Measurements from ENCODE around the gene KDM2B.
A peak's percentile ranks its signal among the peaks of the same experiment; 100 is the strongest.

KDM2B gene

DNA sequence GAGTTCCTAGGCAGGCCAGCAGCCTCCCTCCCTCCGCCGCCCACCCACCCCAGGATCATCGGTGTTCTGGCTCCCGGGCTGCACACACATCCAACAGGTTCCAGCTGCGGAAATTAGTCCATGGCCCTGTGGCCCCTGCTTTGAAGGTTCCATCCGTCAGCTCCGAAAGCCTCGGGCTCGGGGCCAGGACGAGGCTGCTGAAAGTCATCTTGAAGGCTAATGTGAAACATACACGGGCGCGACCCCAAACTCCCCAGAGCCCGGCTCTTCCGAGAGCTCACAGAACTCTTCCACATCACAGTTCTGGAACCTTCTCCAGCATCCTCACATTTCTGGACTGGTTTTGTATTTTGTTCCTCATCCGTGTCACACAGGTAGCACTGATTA is 19.8 kb downstream of the KDM2B start:
- no peak for DNase-seq (ENCODE audit: low read depth)

DNA sequence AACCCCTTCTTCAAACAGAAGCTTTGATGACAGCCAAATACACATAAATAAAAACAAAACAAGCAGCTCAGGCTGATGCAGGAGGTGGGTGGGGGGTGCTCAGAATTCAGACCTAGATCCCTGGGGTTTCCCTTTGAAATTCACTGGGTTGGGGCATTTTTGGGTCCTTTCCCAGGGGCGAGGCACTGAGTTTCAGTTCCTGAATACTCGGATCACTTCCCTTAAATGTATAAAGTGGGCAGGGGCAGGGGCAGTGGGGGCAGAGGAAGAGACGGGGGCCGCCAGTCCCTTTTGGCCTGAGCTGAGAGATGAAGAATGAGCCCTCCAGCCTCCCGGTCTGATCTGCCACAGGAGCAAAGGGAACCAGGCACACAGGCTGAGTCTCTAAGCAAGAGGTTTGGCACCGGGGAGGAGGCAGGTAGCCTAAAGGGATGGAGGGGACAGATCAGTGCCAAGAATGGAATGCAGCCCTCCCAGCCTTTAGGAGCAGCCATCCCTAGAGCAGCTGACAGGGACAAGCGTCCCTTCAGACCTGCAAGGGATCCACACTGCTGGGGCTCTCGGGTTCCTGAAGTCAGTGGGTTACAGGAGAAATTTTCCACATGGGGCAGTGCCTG is 20.3 kb downstream of the KDM2B start:
- DNase-seq (ENCODE audit: low read depth) = no peak

DNA sequence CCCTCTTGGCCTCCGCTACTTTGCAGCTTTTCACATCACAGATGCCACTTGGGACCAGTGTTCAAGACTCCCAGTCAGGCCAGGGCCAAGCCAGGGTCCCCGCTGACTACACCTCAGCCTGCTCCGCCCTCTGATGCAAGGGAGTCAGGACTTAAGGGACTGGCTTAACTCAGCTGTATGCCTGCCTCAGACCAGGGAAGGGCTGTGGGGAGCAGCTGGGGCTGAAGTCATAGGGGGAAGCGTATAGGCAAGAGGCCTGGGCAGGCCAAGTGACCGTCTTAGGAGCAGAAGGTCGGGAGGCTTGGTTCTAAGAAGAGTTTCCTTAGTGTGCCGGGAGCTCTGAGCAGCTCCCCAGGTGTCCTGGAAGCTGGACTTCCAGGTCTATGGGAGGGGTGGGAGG is 21.9 kb downstream of the KDM2B start:
- no peak for DNase-seq (ENCODE audit: low read depth)

DNA sequence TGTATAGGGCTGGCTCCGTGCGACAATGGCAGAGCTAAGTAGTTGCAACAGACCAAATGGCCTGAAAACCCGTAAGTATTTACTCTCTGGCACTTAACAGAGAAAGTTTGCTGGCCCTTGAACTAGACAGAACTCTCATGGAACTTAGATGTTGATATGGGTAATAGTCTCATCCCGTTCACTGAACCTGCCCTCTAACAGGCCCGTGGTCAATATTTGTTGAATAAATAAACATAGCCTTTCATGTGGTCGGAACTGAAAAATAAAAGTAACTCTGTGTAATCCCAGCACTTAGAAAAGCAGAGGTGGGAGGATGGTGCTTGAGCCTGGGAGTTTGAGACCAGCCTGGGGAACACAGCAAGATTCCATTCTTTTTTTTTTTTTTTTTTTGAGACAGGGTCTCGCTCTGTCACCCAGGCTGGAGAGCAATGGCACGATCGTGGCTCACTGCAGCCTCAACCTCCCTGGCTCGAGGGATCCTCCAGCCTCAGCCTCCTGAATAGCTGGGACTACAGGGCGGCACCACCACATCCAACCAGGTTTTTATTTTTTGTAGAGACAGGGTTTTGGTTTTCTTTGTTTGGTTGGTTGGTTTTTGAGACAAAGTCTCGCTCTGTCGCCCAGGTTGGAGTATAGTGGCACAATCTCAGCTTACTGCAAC is 29.7 kb downstream of the KDM2B start:
- no peak for DNase-seq (ENCODE audit: low read depth)

DNA sequence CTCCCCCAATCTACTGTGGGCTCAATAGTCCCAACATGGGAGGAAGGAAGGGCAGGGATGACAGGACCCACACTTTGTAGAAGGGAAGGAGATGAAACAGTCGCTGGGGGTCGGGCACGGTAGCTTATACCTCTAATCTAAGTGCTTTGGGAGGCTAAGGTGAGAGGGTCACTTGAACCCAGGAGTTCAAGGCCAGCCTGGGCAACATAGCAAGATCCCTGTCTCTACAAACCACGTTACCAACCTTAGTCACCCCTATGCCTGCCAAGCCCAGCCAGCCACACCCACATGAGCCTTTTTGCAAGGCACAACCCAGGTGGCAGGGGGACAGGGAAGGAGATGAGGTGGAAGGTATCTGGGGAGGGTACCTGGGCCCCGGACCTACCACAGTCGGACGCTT is 31.7 kb downstream of the KDM2B start:
- DNase-seq (ENCODE audit: low read depth) = no peak

DNA sequence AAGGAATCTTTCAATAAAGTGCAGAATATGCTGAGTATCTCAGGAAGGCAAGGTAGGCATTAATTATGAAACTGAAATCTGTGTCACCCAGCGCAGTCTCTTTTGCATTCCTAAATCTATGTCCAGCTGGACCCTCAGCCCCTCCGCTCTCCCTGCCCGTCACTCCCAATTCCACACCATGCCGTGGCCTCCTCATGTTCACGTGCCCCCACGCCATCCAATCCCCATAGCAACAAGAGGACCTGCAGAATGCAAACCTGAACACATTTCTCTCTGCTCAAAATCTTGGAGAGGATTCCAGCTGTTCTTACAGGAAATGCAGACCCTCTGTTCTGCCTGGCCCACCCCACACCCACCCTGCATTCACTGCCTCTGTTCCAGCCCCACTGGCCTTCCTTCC is 35.3 kb downstream of the KDM2B start:
- no peak for DNase-seq (ENCODE audit: low read depth)

DNA sequence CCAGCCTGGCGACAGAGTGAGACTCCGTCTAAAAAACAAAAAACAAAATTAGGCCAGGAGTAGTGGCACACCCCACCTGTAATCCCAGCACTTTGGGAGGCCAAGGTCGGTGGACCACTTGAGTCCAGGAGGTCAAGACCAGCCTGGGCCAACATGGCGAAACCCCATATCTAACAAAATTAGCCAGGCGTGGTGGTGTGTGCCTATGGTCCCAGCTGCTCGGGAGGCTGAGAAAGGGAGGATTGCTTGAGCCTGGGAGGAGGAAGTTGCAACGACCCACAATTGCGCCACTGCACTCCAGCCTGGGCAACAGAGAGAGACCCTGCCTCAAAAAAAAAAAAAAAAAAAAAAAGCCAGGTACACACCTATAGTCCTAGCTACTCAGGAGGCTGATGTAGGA is 37.0 kb downstream of the KDM2B start:
- no peak for DNase-seq (ENCODE audit: low read depth)

DNA sequence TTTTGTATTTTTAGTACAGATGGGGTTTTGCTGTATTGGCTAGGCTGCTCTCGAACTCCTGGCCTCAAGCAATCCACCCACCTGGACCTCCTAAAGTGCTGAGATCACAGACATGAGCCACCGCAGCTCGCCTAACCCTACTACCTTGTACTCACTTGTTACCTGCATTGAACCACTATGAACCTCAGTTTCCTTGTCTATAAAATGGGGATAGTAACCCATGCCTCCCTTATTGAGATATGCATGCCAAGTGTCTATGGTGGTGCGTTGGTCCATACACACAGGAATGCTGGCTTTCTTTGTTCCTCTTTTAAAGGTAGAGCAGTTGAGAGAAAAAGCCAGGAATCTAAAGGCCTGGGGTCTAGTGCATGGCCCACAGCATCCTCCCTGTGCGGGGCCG is 40.9 kb downstream of the KDM2B start:
- DNase-seq (ENCODE audit: low read depth) = no peak

DNA sequence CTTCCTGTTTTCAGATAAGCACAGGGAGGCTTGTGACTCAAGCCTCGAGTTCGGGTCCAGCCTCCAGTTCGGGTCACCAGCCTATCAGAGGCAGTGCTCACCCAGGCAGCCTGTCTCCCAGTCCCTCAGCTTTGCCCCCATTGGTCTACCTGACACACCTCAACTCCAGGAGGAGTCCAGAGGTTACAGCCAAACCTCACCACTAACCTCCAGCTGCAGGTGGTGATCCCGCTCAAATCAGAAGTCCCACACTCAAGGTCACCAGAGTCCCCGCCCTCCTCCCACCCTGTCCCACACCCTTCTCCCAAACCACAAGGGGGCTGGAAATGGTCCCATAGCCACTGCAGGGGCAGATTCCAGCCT is 42.1 kb downstream of the KDM2B start:
- DNase-seq (ENCODE audit: low read depth) = no peak

DNA sequence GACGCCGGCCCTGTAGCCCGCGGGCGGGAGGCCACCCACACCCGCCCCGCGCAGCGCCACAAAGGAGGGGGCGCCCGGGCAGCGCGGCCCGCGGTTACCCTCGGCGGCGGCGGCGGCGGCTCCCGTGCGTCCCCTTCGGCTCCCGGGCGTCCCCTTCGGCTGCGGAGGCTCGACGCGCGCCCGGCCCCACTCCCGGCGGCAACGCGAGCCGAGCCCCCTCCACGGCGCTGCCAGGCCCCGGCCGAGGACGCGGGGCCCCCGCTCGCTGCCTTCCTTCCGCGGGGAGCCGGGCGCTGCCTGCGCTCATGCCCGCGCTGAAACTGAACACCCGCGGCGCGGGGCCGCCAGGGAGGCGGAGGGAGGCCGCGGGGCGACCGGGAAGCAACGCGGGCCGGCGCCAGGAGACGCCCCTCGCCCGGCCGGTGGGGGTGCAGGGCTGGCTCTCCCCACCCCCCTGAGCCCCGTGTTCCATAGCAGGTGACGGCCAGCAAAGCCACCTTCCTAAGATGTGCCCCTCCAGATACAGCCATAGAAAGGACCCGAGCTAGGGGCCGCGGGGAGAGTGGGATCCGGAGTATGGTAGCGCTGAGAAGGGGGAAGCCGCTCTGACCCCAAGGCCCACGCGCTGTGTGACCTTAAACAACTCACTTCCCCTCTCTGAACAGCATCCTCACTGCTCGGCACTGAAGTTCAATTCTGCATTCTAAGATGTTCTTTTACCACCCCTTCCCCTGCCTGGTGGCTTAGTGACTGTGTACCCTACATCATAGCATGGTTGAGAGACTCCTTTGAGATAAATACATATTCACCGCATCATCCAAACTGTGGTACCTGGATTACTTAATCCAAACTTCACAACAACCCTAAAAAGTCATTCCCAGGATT is 42.8 kb downstream of the KDM2B start:
- peak; percentile 15 for DNase-seq (ENCODE audit: low read depth)

DNA sequence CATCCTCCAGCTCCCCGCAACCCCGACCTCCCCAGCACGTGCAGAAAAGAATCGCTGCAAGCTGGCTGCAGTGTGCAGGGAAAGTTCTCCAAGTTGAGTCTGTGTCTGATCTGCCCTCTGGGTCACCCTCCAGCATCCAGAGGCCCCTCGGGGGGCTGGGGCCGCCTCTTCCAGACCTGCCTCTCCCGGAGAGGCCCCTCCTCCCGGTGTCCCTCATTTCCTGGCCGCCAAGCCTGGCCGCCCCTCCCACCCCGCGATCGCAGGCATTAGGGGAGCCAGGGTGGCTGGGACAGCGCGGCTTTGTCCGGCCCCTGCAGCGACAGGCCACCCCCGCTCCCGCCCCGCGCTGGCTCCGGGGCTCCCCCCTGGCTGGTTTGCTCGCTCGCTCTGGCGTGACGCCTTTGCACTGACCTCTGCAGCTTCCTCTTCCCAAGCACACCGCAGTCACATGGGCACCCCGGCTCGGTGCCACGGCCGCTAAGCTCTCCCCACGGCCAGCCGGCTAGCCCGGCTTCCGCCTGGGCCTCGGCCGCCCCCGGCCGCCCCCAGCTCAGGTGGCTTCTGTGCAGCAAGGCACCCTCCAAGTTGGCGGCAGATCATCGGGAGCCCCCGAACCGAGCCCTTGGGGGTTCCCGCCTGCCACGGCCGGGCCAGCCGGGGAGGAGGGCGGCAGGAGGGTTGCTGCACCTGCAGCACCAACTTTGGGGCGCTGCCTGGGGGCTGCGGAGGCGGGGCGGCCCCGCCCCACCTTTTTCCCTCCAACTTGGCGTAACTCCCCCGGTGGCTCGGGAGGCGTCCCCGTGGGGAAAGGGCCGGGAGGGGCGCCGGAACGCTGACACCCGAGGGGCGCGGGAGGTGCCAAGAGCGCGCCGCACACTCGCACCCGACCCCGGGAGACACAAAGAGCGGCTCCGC is 43.7 kb downstream of the KDM2B start:
- DNase-seq (ENCODE audit: low read depth) = peak; percentile 30

DNA sequence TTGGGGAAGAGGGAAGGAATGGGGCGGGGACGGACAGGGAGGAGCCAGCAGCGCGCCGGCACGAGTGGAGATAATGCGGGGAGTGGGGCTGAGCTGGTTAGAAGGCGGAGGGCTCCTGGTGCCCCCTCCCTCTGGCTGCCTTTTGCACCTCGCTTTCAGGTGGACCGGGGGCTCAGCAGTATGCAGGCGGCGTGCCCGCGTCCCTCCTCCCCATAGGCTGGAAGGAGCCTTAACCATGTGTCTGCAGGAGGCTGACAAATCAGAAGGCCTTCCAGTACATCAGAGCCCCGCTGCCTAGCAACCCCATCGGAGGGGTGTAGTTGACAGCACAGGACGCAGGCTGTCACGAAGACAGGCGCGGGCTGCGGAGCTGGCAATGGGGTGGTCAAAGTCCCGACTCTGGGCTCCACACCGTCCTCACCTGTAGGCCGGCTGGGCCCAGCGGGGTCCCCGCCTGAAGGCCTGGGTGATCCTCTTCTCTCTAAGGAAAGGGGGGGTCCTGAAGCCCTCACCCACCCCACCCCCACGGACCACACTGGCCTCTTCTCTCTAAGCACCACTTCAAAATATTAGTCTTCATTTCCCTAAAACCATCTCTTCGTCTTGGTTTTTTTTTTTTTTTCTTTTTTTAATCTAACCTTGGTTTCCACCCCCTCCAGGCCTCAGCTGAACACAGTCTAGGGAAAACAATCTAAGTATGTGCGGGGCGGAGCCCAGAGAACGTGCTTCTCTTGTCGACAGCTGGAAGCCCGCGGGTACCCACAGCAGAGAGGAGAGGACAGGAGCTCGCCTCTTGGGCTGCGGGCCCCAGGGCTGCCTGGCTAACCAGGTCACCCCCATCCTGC is 44.5 kb downstream of the KDM2B start:
- DNase-seq (ENCODE audit: low read depth) = peak; percentile 45

DNA sequence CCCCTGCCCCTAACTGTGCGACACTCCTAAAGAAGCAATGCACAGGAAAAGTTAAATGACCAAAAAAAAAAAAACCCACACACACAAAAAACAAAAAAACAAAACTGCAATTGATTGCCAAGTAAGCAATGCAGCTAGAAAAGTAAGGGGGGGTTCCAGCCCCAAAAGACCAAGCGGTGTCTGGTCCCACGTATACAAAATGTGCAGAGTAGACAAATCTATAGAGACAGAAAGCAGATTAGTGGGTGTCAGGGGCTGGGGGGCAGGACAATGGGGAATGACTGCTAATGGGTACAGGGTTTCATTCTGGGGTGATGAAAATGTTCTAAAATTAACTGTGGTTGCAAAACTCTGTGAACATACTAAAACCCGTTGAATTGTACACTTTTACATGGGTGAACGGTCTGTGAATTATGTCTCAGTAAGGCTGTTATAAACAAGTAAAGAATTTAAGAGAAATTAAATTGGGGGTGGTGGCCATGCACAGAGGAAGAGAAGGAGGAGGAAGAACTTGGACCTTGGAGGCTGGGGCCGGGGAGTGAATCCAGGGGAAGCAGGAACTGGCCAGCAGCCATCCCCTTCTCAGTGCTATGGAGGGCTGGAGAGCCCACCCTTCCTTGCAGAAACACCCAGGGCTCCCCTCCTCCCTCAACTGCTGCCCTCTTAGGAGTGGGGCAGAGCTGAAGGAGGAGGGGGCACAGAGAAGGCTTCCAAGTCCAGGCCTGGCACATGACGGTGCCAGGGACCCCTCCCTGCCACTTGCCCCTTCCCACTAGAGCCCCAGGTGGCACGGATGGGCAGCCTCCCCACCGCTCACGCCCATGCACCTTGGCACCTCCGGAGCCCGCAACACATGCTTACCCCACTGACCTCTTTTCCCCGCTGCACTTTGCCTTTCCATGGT is 45.4 kb downstream of the KDM2B start:
- no peak for DNase-seq (ENCODE audit: low read depth)

DNA sequence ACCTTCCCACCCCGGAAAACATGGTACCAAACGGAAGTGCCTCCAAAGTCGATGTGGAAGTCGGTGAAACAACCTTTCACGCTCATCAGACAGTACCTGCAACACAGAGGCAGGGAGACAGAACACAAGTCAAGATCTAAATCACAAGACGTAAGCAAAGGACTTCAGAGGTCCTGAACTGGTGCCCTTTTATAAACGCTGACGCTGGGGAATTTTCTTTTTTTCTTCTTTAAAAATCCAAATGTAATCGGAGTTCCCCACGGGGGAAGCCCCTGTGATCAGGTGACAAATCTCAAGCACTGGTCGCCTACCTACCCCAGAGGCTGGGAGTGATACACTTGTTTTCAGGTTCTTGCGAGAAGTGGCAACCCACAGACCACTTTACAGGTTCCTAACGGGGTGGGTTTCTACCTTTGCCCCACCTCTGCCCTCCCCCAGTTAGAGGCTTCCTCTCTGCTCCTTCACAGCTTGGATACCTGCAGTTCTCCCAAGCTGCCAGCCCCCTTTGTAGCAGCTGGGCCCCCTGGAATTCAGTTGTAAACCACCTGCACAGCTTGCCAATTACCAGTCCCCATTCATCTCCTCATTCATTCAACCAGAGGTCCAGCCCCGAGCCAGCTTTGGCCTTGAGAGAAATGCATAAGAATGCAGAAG is 46.2 kb downstream of the KDM2B start:
- peak; percentile 73 for DNase-seq (ENCODE audit: low read depth)

DNA sequence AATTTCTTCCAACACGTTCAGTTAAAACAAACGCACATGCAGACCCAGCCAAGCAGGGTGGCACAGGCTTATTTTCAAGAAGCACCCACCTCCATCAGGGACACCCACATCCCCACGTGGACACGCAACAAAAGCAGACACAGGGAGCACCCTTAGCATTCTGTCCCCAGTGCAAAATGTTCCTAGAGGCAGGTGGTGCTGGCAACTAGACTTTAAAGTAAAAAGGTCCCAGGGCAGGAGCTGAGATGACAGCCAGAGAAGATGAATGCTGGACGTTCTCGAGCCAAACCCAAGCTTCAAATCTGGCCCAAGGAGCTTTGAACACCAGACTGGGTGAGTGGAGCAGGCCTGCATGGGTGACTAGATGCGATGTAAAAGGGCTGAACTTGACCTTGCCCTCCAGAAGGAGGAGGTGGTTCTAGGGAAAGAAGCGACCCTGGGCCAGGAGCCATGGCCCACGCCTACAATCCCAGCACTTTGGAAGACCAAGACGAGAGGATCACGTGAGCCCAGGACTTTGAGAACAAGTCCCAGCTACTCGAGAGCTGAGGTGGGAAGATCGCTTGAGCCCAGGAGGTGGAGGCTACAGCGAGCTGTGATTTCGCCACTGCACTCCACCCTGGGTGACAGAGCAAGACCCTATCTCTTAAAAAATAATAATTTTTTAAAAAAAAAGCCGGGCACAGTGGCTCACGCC is 47.3 kb downstream of the KDM2B start:
- no peak for DNase-seq (ENCODE audit: low read depth)

DNA sequence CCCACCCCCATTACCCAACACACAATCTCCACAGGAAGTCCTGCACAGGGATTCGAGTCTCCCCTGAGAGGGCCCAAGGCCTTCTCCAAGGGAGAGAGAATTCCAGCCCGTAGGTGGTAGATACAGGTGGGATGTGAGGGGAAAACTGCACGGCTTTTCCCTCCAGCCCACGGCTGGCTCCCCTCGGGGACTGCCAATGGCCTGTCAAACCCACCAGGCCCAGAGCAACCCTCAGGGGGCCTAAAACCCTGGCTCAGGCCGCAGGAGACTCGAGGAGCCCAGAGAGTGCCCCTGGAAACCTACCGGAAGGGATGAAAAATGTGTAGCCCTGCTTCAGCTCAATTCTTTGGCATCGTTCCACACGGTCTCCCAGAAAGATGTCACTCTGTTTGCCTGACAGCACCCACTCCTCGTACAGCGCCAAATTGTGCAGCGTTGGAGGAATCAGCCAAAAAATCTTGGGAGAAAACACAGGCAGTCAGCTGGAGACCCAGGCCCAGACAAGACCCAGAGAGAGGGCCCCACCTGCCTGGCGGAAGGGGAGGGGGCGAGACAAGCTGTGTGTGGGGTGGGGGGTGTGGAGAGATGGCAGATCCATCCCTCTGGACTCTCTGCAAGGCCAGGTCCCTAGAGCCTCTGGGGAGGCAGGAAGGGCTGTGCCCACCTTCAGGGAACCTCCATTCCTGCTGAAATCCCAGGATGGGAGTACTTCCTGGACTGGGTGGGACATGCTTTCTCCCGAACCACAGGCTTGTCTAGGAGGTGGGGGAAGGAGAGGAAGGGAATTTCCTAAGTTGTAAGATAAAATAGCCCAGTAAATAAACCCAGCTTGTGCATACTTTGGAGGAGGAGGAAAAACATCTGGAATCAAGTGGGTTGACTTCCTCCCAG is 48.1 kb downstream of the KDM2B start:
- DNase-seq (ENCODE audit: low read depth) = no peak

DNA sequence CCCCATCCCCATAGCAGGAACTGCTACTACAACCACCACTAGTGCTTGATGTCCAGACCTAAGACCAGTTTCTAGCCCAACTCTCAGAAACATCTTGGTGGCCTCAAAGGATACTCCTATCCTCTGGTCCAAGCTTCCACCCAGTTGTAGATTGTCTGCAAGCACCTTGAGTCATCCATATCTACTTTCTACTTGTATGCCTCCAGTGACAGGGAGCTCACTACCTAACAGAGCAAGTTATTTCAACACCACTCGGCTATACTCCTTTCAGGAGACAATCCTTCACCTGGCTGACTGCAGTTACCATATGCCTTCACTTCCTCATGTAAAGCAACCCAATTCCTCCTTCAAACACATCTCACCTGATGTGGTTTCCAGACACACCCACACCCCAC is 49.5 kb downstream of the KDM2B start:
- DNase-seq (ENCODE audit: low read depth) = no peak
